HEK293 (cell line): ENCODE results near the gene WFDC1.

Experiments
- ZNF529 ChIP-seq: fragments of 450-650 bp; formaldehyde crosslinking; IDR thresholded peaks from 2 replicates; pipeline ENCODE4 v1.5.1; 2017; ENCODE audit warnings: missing genetic modification characterization, missing biosample characterization; ENCODE audit not compliant: insufficient replicate concordance
- ZNF76 ChIP-seq: fragments of 450-650 bp; formaldehyde crosslinking; IDR thresholded peaks from 2 replicates; pipeline ENCODE4; 2016; ENCODE audit warnings: low read depth, missing biosample characterization, missing genetic modification characterization, borderline replicate concordance
- TF ChIP-seq, protein P1 (sequence below): fragments of 450-650 bp; formaldehyde crosslinking; IDR thresholded peaks from 2 replicates; pipeline ENCODE4 v1.5.1; 2016; ENCODE audit warnings: missing biosample characterization, missing genetic modification characterization
- TF ChIP-seq, protein P2 (sequence below): fragments of 450-650 bp; formaldehyde crosslinking; IDR thresholded peaks from 2 replicates; pipeline ENCODE4 v1.5.1; 2017; ENCODE audit warnings: missing biosample characterization, missing genetic modification characterization

DNA sequence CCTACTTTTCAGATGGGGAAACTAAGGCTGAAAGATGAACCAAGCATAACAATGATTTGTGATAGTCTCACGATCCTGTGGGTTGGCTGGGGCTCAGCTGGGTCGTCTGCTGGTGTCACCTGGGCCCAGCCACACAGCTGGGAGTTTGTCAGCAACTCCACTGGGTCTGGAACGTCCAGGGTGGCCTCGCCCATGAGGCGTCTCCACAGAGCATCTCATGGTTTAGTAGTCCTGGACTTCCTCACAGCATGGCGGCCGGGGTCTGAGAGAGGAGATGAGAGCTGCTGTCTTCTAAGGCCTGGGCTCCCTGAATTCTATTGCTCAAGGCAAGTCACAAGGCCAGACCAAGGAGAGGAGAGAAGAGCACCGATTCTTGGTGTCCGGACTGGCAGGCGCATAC, 24.1 kb upstream of the WFDC1 start:
- TF ChIP-seq, protein P1, sequence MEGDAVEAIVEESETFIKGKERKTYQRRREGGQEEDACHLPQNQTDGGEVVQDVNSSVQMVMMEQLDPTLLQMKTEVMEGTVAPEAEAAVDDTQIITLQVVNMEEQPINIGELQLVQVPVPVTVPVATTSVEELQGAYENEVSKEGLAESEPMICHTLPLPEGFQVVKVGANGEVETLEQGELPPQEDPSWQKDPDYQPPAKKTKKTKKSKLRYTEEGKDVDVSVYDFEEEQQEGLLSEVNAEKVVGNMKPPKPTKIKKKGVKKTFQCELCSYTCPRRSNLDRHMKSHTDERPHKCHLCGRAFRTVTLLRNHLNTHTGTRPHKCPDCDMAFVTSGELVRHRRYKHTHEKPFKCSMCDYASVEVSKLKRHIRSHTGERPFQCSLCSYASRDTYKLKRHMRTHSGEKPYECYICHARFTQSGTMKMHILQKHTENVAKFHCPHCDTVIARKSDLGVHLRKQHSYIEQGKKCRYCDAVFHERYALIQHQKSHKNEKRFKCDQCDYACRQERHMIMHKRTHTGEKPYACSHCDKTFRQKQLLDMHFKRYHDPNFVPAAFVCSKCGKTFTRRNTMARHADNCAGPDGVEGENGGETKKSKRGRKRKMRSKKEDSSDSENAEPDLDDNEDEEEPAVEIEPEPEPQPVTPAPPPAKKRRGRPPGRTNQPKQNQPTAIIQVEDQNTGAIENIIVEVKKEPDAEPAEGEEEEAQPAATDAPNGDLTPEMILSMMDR (tag by site-specific recombination), result no peak
- TF ChIP-seq, protein P2, sequence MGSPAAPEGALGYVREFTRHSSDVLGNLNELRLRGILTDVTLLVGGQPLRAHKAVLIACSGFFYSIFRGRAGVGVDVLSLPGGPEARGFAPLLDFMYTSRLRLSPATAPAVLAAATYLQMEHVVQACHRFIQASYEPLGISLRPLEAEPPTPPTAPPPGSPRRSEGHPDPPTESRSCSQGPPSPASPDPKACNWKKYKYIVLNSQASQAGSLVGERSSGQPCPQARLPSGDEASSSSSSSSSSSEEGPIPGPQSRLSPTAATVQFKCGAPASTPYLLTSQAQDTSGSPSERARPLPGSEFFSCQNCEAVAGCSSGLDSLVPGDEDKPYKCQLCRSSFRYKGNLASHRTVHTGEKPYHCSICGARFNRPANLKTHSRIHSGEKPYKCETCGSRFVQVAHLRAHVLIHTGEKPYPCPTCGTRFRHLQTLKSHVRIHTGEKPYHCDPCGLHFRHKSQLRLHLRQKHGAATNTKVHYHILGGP (tag by site-specific recombination), result no peak
- no peak for TF ChIP-seq ZNF529 (tag by site-specific recombination)
- no peak for TF ChIP-seq ZNF76 (tag by site-specific recombination)
